Breast epithelium (tissue), 4 donors: ENCODE data around the gene DTNB. TPM values are rescaled to one million over a fixed set of nuclear protein-coding genes. Genes with fewer than 3 reads are reported as not detected.

Experiments
- DNase-seq, 2 donors: peaks; one replicate each; pipeline ENCODE4 v3.0.0-alpha.2; 2019; ENCODE audit warnings: low spot score in 2 of 2
- H3K27ac ChIP-seq, 2 donors: fragments of 200-600 bp; sonication (generic) in 1 of 2; one replicate each; pipeline ENCODE4 v1.5.1; 2016 to 2019; ENCODE audit warnings: mild to moderate bottlenecking in 1 of 2
- H3K27me3 ChIP-seq, 2 donors: fragments of 200-600 bp; sonication (generic) in 1 of 2; one replicate each; pipeline versions ENCODE4 v1.5.1 to v1.6.0; 2017 to 2019; ENCODE audit warnings: control low read depth in 1 of 2, mild to moderate bottlenecking in 1 of 2
- H3K36me3 ChIP-seq: fragments of 200-600 bp; one replicate; pipeline ENCODE4 v1.5.1; 2019
- H3K4me1 ChIP-seq, 2 donors: fragments of 200-600 bp; sonication (generic); one replicate each; pipeline ENCODE4 v1.5.1; 2016 to 2019; ENCODE audit warnings: control low read depth in 1 of 2
- H3K4me3 ChIP-seq, 3 donors: fragments of 200-600 bp; sonication (generic); 1 replicate in 2 of 3; 2 replicates in 1 of 3; pipeline ENCODE4 v1.5.1; 2016 to 2019; ENCODE audit warnings: mild to moderate bottlenecking in 3 of 3, moderate library complexity in 2 of 3
- H3K9me3 ChIP-seq, 2 donors: fragments of 200-600 bp; sonication (generic) in 1 of 2; one replicate each; pipeline ENCODE4 v1.5.1; 2016 to 2019; ENCODE audit warnings: control low read depth in 1 of 2
- CTCF ChIP-seq, 3 donors: fragments of 450-650 bp; IDR thresholded peaks; one replicate each; pipeline ENCODE4 v1.5.1; 2016 to 2017; ENCODE audit warnings: antibody characterized with exemption in 3 of 3, mild to moderate bottlenecking in 3 of 3, moderate library complexity in 3 of 3
- POLR2A ChIP-seq: fragments of 450-650 bp; IDR thresholded peaks from one replicate; pipeline ENCODE4 v1.6.1; 2016; ENCODE audit warnings: antibody characterized with exemption, mild to moderate bottlenecking, moderate library complexity
- POLR2AphosphoS5 ChIP-seq, 3 donors: sonication (generic); formaldehyde crosslinking; IDR thresholded peaks; one replicate each; pipeline ENCODE4 v1.6.1; 2017; ENCODE audit warnings: antibody characterized with exemption in 3 of 3
- intact Hi-C: fragments of 100-400 bp; cut with DNase I; formaldehyde crosslinking; loops from one replicate; pipeline ENCODE4 v1.15.1; 2023; ENCODE audit warnings: low total_unique reads
- total RNA-seq, 3 donors: library from RNA; depleted of rRNA; stranded (reverse); fragments of >200 nt; gene quantifications; one replicate each; pipeline ENCODE4 v1.1.0, GENCODE V29; 2016

The DTNB gene
- total RNA-seq, 3 donors from 2014 or later, result 7.8 to 63.4 (median 44.9) TPM

- Histone ChIP-seq H3K27me3 (no peaks in the 10 kb centered on the region), H3K4me1 (no peaks in the 10 kb centered on the region), H3K4me3 (no peak overlapping the region), H3K36me3 (no peaks in the 10 kb centered on the region), H3K27ac (no peak overlapping the region), H3K9me3 (no peaks in the 10 kb centered on the region)
- TF ChIP-seq POLR2A, result no peak
- TF ChIP-seq CTCF (IDR thresholded peaks at IDR 0.05), result no peak
- intact Hi-C loops, result no loop called here
- DNase-seq, result no peak
These were observed 78.0 kb downstream of the DTNB start for GRCh38 chr2:25595393-25595792.

- H3K36me3 ChIP-seq, result no peaks in the 10 kb centered on the region
- no peak for DNase-seq
- no peak overlapping the region for H3K4me3 ChIP-seq
- no peaks in the 10 kb centered on the region for H3K4me1 ChIP-seq
- H3K9me3 ChIP-seq, result no peaks in the 10 kb centered on the region
- TF ChIP-seq CTCF (IDR thresholded peaks at IDR 0.05) (no peak), POLR2AphosphoS5 (IDR thresholded peaks at IDR 0.05) (no peak), POLR2A (no peak)
- no peaks in the 10 kb centered on the region for H3K27me3 ChIP-seq
- no peak overlapping the region for H3K27ac ChIP-seq
- intact Hi-C loops, result no loop called here
These were observed 78.4 kb downstream of the DTNB start for GRCh38 chr2:25594991-25595390.

- Histone ChIP-seq H3K27me3 (no peaks in the 10 kb centered on the region), H3K27ac (no peak overlapping the region), H3K4me1 (no peaks in the 10 kb centered on the region), H3K9me3 (no peaks in the 10 kb centered on the region), H3K36me3 (no peaks in the 10 kb centered on the region), H3K4me3 (peak overlapping the region in 1 of 3 donors; percentile 45)
- intact Hi-C loops, result no loop called here
- no peak for DNase-seq
- no peak for TF ChIP-seq POLR2AphosphoS5 (IDR thresholded peaks at IDR 0.05)
- TF ChIP-seq CTCF (IDR thresholded peaks at IDR 0.05), result no peak
- TF ChIP-seq POLR2A, result no peak
These were observed 80.5 kb downstream of the DTNB start for GRCh38 chr2:25592766-25593292.

GRCh38 chr2:25590921-25591505, 82.4 kb downstream of the DTNB start:
- Histone ChIP-seq H3K4me3 (no peak overlapping the region), H3K36me3 (no peaks in the 10 kb centered on the region), H3K27ac (no peak overlapping the region), H3K9me3 (no peaks in the 10 kb centered on the region), H3K4me1 (no peaks in the 10 kb centered on the region), H3K27me3 (no peaks in the 10 kb centered on the region)
- intact Hi-C loops, result no loop called here
- DNase-seq, result no peak
- TF ChIP-seq POLR2A (no peak), POLR2AphosphoS5 (IDR thresholded peaks at IDR 0.05) (no peak), CTCF (IDR thresholded peaks at IDR 0.05) (no peak)

GRCh38 chr2:25589676-25590205, 83.6 kb downstream of the DTNB start:
- H3K36me3 ChIP-seq, result no peaks in the 10 kb centered on the region
- no peaks in the 10 kb centered on the region for H3K4me1 ChIP-seq
- no peak overlapping the region for H3K4me3 ChIP-seq
- TF ChIP-seq POLR2AphosphoS5 (IDR thresholded peaks at IDR 0.05) (no peak), POLR2A (no peak), CTCF (IDR thresholded peaks at IDR 0.05) (no peak)
- no peaks in the 10 kb centered on the region for H3K27me3 ChIP-seq
- no peaks in the 10 kb centered on the region for H3K9me3 ChIP-seq
- no peak for DNase-seq
- no peak overlapping the region for H3K27ac ChIP-seq
- intact Hi-C loops, result no loop called here
